GM21515 (cell line): ENCODE data around the gene BACH2.

ENCODE experiments used
- ATAC-seq: cut with Tn5 transposase; IDR thresholded peaks from one replicate; pipeline ENCODE4 v1.9.1; 2021; ENCODE audit not compliant: unreplicated experiment

BACH2 gene

GRCh38 chr6:90241229-90241880 lies 55.3 kb downstream of the BACH2 start:
- no peak for ATAC-seq

GRCh38 chr6:90238496-90239266 lies 58.0 kb downstream of the BACH2 start:
- ATAC-seq = no peak

GRCh38 chr6:90237350-90237990 lies 59.2 kb downstream of the BACH2 start:
- ATAC-seq = no peak

- ATAC-seq = no peak
Observed at GRCh38 chr6:90233994-90234393, 62.6 kb downstream of the BACH2 start.

GRCh38 chr6:90233213-90233612 lies 63.4 kb downstream of the BACH2 start:
- ATAC-seq = no peak

- no peak for ATAC-seq
Observed at GRCh38 chr6:90231798-90232197, 64.8 kb downstream of the BACH2 start.

GRCh38 chr6:90231308-90231707 lies 65.3 kb downstream of the BACH2 start:
- no peak for ATAC-seq

- ATAC-seq = no peak
Observed at GRCh38 chr6:90230548-90231215, 66.0 kb downstream of the BACH2 start.

- no peak for ATAC-seq
Observed at GRCh38 chr6:90229331-90230010, 67.2 kb downstream of the BACH2 start.

- no peak for ATAC-seq
Observed at GRCh38 chr6:90227673-90228072, 69.0 kb downstream of the BACH2 start.

- ATAC-seq = no peak
Observed at GRCh38 chr6:90227213-90227612, 69.4 kb downstream of the BACH2 start.

GRCh38 chr6:90226257-90226656 lies 70.4 kb downstream of the BACH2 start:
- ATAC-seq = no peak

GRCh38 chr6:90224196-90224595 lies 72.4 kb downstream of the BACH2 start:
- ATAC-seq = no peak

GRCh38 chr6:90222724-90223198 lies 73.9 kb downstream of the BACH2 start:
- no peak for ATAC-seq

GRCh38 chr6:90222008-90222407 lies 74.6 kb downstream of the BACH2 start:
- ATAC-seq = no peak

- no peak for ATAC-seq
Observed at GRCh38 chr6:90221403-90221802, 75.2 kb downstream of the BACH2 start.

GRCh38 chr6:90220273-90220672 lies 76.4 kb downstream of the BACH2 start:
- no peak for ATAC-seq

GRCh38 chr6:90219209-90219985 lies 77.2 kb downstream of the BACH2 start:
- ATAC-seq = peak; percentile 2

- ATAC-seq = no peak
Observed at GRCh38 chr6:90218959-90219208, 77.8 kb downstream of the BACH2 start.

GRCh38 chr6:90217506-90218127 lies 79.0 kb downstream of the BACH2 start:
- ATAC-seq = no peak
